ENCODE results near the gene RAP1GAP. TPM values are rescaled to one million over a fixed set of nuclear protein-coding genes. Genes with fewer than 3 reads are reported as not detected.

Gene RAP1GAP
- total RNA-seq, 2 experiments from 2014 or later = 0.15 to 0.41 TPM

GRCh38 chr1:21624571-21625389, 44.4 kb downstream of the RAP1GAP start:
- H3K9me3 Mint-ChIP-seq = no peaks in the 10 kb centered on the region
- DNase-seq = no peak
- intact Hi-C loops (cut with micrococcal nuclease) = no loop called here
- no peak overlapping the region for H3K27ac Mint-ChIP-seq
- H3K4me3 Mint-ChIP-seq = no peak overlapping the region
- no peaks in the 10 kb centered on the region for H3K36me3 Mint-ChIP-seq (ENCODE audit: low read depth)
- CTCF ChIA-PET = no interaction called here
- H3K4me1 Mint-ChIP-seq (ENCODE audit: low read depth) = peaks cover 4% of the 10 kb centered on the region
- peaks cover 14% of the 10 kb centered on the region for H3K27me3 Mint-ChIP-seq (ENCODE audit: low read depth)

- no peak for DNase-seq
- H3K27ac Mint-ChIP-seq = no peak overlapping the region
- no peak overlapping the region for H3K4me3 Mint-ChIP-seq
- H3K27me3 Mint-ChIP-seq (ENCODE audit: low read depth) = peaks cover 15% of the 10 kb centered on the region
- H3K36me3 Mint-ChIP-seq (ENCODE audit: low read depth) = no peaks in the 10 kb centered on the region
- CTCF ChIA-PET = interaction anchor here (0.9 kb wide), 1 partner anchor 183 kb away, joined by 3 read pairs; no protein-coding TSS in a partner anchor
- H3K4me1 Mint-ChIP-seq (ENCODE audit: low read depth) = peaks cover 4% of the 10 kb centered on the region
- no peaks in the 10 kb centered on the region for H3K9me3 Mint-ChIP-seq
- intact Hi-C loops (cut with micrococcal nuclease) = no loop called here
Measured at GRCh38 chr1:21623410-21623961, 45.7 kb downstream of the RAP1GAP start.

DNA sequence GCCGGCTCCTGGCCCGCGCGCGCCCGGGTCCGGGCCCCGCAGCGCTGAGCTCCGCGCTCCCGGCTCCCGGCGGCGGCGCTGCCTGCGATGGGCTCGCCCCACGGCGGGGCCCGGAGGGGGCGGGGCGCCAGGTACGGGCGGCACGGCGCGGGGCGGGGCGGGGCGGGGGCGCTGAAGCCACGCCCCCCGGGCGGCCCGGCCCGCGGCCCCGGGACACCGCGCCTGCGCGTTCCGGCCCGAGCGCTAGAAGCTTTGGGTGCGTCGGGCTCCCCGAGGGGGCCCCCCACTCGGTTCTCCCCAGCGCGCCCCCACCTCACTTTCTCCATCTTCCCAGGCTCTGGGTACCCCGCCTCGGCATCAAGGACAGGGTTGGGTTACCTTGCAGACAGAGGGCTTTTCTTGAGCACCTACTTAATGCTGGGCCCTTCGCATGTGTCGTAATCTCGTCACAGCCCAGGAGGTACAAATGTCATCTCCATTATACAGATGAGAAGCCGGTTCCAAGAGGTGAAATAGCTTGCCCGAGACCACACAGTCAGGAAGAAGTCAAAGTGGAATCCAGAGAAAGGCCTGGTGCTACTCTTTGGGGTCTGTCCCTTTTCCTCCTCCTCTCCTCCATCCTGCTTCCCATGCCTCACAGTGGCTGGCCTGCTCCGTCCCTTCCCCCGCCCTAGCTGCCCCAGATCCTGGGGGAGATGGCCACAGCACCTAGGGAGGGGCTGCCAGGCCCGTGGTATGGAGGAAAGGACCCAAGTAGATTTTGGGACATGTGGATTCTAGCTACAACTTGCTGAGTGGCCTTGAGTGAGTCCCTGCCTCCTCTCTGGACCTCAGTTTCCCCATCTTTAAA, 46.5 kb downstream of the RAP1GAP start:
- H3K4me1 Mint-ChIP-seq (ENCODE audit: low read depth) = peaks cover 4% of the 10 kb centered on the region
- H3K27me3 Mint-ChIP-seq (ENCODE audit: low read depth) = peaks cover 15% of the 10 kb centered on the region
- H3K36me3 Mint-ChIP-seq (ENCODE audit: low read depth) = no peaks in the 10 kb centered on the region
- H3K27ac Mint-ChIP-seq = no peak overlapping the region
- intact Hi-C loops (cut with micrococcal nuclease) = no loop called here
- CTCF ChIA-PET = interaction anchor here (0.6 to 0.9 kb wide), 2 partner anchors 182 to 917 kb away, joined by 3 read pairs; no protein-coding TSS in a partner anchor
- peak overlapping the region; percentile 51 for H3K4me3 Mint-ChIP-seq
- peak; percentile 38 for DNase-seq
- no peaks in the 10 kb centered on the region for H3K9me3 Mint-ChIP-seq

DNA sequence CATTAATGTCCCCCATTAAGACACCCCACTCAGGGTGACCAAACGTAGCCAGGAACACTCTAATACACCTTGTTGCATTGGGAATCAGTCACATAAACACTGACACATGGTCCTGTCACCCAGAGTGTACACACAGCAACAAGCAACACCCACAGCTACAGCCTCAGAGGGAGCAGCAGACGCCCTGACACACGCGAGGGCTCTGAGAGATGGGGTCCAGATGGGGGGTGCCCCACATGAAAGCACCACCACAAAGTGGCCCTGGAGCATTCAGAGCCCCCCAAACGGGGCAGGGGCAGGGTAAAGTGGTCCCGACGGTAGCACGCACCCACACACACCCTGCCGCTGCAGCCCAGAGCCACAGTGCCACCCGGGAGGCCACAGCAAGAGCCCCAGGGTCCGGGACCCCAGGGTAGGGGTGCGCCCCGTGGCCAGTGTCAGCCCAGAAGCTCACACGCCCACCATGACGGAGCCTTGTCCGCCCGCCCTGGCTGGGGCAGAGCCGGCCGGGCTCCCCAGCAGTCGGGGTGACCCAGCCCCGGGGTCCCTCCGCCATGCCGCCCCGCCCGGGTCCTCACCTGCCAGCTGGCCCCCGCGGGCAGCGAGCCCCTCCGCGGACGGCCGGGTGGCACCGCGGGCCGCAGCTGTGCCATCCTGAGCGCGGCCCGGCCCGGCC, 47.3 kb downstream of the RAP1GAP start:
- peaks cover 4% of the 10 kb centered on the region for H3K4me1 Mint-ChIP-seq (ENCODE audit: low read depth)
- no peak for DNase-seq
- H3K27ac Mint-ChIP-seq = no peak overlapping the region
- intact Hi-C loops (cut with micrococcal nuclease) = no loop called here
- CTCF ChIA-PET = no interaction called here
- no peaks in the 10 kb centered on the region for H3K9me3 Mint-ChIP-seq
- H3K27me3 Mint-ChIP-seq (ENCODE audit: low read depth) = peaks cover 15% of the 10 kb centered on the region
- no peaks in the 10 kb centered on the region for H3K36me3 Mint-ChIP-seq (ENCODE audit: low read depth)
- peak overlapping the region; percentile 28 for H3K4me3 Mint-ChIP-seq

DNA sequence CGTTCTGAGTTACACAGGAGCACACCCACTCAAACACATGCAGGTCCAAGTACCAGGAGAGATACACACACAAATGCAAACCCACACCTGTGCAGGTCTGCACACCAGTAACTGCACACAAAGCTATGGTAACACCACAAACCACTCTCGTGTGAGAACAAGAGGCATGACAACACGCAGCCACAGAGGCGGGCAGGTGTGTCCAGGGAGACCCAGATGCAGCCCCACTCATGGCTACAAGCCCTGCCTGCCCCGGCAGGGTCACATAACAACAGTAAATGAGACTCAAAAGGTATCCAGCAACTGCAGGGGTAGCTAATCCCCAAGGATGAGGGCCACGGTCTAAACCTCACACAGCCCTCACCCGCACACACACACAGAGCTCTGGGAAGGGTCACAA, 48.1 kb downstream of the RAP1GAP start:
- intact Hi-C loops (cut with micrococcal nuclease) = no loop called here
- H3K36me3 Mint-ChIP-seq (ENCODE audit: low read depth) = no peaks in the 10 kb centered on the region
- H3K27me3 Mint-ChIP-seq (ENCODE audit: low read depth) = peaks cover 15% of the 10 kb centered on the region
- no peak overlapping the region for H3K4me3 Mint-ChIP-seq
- peaks cover 4% of the 10 kb centered on the region for H3K4me1 Mint-ChIP-seq (ENCODE audit: low read depth)
- DNase-seq = no peak
- no peak overlapping the region for H3K27ac Mint-ChIP-seq
- CTCF ChIA-PET = no interaction called here
- H3K9me3 Mint-ChIP-seq = no peaks in the 10 kb centered on the region

GRCh38 chr1:21620496-21620895, 48.7 kb downstream of the RAP1GAP start:
- H3K27ac Mint-ChIP-seq = no peak overlapping the region
- no peak overlapping the region for H3K4me3 Mint-ChIP-seq
- intact Hi-C loops (cut with micrococcal nuclease) = no loop called here
- no peaks in the 10 kb centered on the region for H3K36me3 Mint-ChIP-seq (ENCODE audit: low read depth)
- no peaks in the 10 kb centered on the region for H3K9me3 Mint-ChIP-seq
- CTCF ChIA-PET = no interaction called here
- no peak for DNase-seq
- H3K4me1 Mint-ChIP-seq (ENCODE audit: low read depth) = peaks cover 4% of the 10 kb centered on the region
- H3K27me3 Mint-ChIP-seq (ENCODE audit: low read depth) = peaks cover 15% of the 10 kb centered on the region

DNA sequence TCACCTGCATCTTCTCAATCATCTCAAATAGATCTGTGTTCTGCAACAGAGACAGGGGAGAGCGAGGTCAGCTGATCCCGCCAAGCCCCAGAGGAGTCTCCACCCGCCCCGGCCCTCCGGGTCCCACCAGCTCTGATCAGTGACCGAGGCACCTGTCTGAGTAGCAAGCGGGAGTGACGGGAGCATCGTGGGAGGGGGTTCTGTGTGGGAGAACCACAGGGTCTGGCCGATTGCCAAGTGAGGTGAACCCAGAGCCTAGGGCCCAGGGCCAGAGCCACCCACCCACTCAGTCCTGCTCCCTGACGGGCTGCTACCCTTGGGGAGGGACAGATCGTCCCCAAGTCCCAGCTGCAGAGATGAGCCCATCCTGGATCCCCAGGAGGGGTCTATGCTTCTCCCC, 49.1 kb downstream of the RAP1GAP start:
- Mint-ChIP-seq H3K9me3 (no peaks in the 10 kb centered on the region), H3K4me3 (no peak overlapping the region), H3K27ac (no peak overlapping the region), H3K27me3 (ENCODE audit: low read depth) (peaks cover 15% of the 10 kb centered on the region), H3K4me1 (ENCODE audit: low read depth) (peaks cover 4% of the 10 kb centered on the region), H3K36me3 (ENCODE audit: low read depth) (no peaks in the 10 kb centered on the region)
- DNase-seq = no peak
- CTCF ChIA-PET = no interaction called here
- intact Hi-C loops (cut with micrococcal nuclease) = no loop called here

GRCh38 chr1:21619375-21619947, 49.7 kb downstream of the RAP1GAP start:
- intact Hi-C loops (cut with micrococcal nuclease) = no loop called here
- Mint-ChIP-seq H3K9me3 (no peaks in the 10 kb centered on the region), H3K4me1 (ENCODE audit: low read depth) (peaks cover 4% of the 10 kb centered on the region), H3K27me3 (ENCODE audit: low read depth) (peaks cover 15% of the 10 kb centered on the region), H3K36me3 (ENCODE audit: low read depth) (no peaks in the 10 kb centered on the region), H3K4me3 (no peak overlapping the region), H3K27ac (no peak overlapping the region)
- CTCF ChIA-PET = no interaction called here
- no peak for DNase-seq

DNA sequence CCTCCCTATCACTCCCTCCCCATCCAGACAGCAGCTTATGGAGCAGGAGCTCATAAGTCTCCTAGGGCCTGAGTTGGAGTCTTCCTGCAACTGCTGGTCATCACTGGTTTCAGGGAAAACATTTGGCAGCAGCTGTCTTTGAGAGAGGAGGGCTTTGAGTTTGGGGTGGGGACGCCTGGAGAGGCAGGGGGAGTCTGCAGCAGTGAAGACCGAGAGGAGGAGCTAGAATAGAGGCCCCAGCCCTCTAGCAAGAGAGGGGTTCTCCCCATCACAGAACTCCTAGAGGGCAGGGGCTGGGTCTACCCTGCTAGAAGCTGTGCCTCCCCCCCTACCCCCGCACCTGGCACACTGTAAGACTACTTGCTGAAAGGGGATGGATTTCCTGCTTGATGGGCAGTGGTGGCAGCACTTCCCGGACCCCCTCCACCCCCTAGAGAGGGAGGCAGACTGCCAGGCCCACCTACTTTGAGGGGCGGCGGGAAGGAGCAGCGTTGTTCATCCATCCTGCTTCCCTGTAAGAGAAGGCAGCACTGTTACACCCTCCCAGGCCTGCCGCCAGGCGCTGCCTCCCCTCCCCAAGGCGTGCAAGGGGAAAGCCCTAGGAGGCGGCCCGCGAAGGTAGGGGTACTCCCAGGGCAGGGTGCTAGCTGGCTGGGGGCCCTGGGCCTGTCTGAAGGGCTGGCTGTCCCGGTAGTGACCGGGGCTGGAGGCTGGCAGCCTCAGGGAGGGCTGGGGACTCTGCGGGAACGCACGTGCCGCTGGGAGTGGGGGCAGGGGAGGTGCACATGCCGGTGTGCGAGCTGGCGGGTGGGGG, 50.4 kb downstream of the RAP1GAP start:
- no peak for DNase-seq
- peaks cover 4% of the 10 kb centered on the region for H3K4me1 Mint-ChIP-seq (ENCODE audit: low read depth)
- intact Hi-C loops (cut with micrococcal nuclease) = no loop called here
- H3K27ac Mint-ChIP-seq = no peak overlapping the region
- CTCF ChIA-PET = no interaction called here
- H3K27me3 Mint-ChIP-seq (ENCODE audit: low read depth) = peaks cover 15% of the 10 kb centered on the region
- no peaks in the 10 kb centered on the region for H3K36me3 Mint-ChIP-seq (ENCODE audit: low read depth)
- no peaks in the 10 kb centered on the region for H3K9me3 Mint-ChIP-seq
- no peak overlapping the region for H3K4me3 Mint-ChIP-seq

GRCh38 chr1:21618059-21618458, 51.1 kb downstream of the RAP1GAP start:
- CTCF ChIA-PET = no interaction called here
- H3K27ac Mint-ChIP-seq = no peak overlapping the region
- intact Hi-C loops (cut with micrococcal nuclease) = no loop called here
- no peak for DNase-seq
- peaks cover 4% of the 10 kb centered on the region for H3K4me1 Mint-ChIP-seq (ENCODE audit: low read depth)
- peaks cover 15% of the 10 kb centered on the region for H3K27me3 Mint-ChIP-seq (ENCODE audit: low read depth)
- H3K4me3 Mint-ChIP-seq = no peak overlapping the region
- H3K36me3 Mint-ChIP-seq (ENCODE audit: low read depth) = no peaks in the 10 kb centered on the region
- no peaks in the 10 kb centered on the region for H3K9me3 Mint-ChIP-seq

- no peak for DNase-seq
- CTCF ChIA-PET = no interaction called here
Measured at GRCh38 chr1:21617126-21617738, 51.9 kb downstream of the RAP1GAP start.

More at GRCh38 chr1:21617126-21617738, 51.9 kb downstream of the RAP1GAP start:
- intact Hi-C loops (cut with micrococcal nuclease) = no loop called here
- H3K4me3 Mint-ChIP-seq = no peak overlapping the region
- peaks cover 15% of the 10 kb centered on the region for H3K27me3 Mint-ChIP-seq (ENCODE audit: low read depth)
- H3K36me3 Mint-ChIP-seq (ENCODE audit: low read depth) = no peaks in the 10 kb centered on the region
- H3K9me3 Mint-ChIP-seq = no peaks in the 10 kb centered on the region
- H3K4me1 Mint-ChIP-seq (ENCODE audit: low read depth) = peaks cover 3% of the 10 kb centered on the region
- H3K27ac Mint-ChIP-seq = no peak overlapping the region

All from activated naive CD4-positive, alpha-beta T cell treated with anti-CD3 and anti-CD28 coated beads for 36 hours (primary cell).